ENCODE data around the gene CAV2. TPM values are rescaled to one million over a fixed set of nuclear protein-coding genes. Genes with fewer than 3 reads are reported as not detected.

CAV2 gene
- total RNA-seq, 4 donors from 2014 or later: 144 to 204 (median 164) TPM

GRCh38 chr7:116461500-116461899 is 38.0 kb upstream of the CAV2 start:
- TF ChIP-seq CTCF (IDR thresholded peaks at IDR 0.05): no peak
- DNase-seq (ENCODE audit: low spot score): no peak
- ATAC-seq (ENCODE audit: low FRiP score): no peak

- DNase-seq (ENCODE audit: low spot score): no peak
- TF ChIP-seq CTCF (IDR thresholded peaks at IDR 0.05): no peak
- no peak for ATAC-seq (ENCODE audit: low FRiP score)
Observed at GRCh38 chr7:116463956-116464355, 35.6 kb upstream of the CAV2 start.

GRCh38 chr7:116464375-116464774 is 35.2 kb upstream of the CAV2 start:
- TF ChIP-seq CTCF (IDR thresholded peaks at IDR 0.05): no peak
- ATAC-seq (ENCODE audit: low FRiP score) (no peak), DNase-seq (ENCODE audit: low spot score) (no peak)

DNA sequence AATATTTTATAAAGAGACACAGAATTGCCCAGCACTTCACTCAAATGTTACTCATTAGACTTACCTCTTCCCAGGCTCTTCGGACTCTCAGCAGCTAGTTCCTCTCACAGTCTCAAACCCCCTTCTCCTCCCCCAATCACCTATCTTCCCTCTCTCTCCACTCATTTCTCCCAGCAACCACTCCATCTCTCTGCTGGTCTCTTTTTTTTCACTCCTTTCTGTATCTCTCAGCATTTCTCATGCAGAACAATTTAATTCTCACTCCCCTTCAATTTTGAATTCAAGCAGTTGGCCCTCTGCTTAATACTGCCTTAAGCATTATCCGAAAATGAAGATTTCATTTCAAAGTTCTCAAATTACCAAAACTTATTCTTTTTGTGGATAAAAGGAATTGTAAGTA is 34.4 kb upstream of the CAV2 start:
- no peak for DNase-seq (ENCODE audit: low spot score)
- no peak for ATAC-seq (ENCODE audit: low FRiP score)
- no peak for TF ChIP-seq CTCF (IDR thresholded peaks at IDR 0.05)

GRCh38 chr7:116468534-116468933 is 31.0 kb upstream of the CAV2 start:
- TF ChIP-seq CTCF (IDR thresholded peaks at IDR 0.05): no peak
- DNase-seq (ENCODE audit: low spot score): no peak
- ATAC-seq (ENCODE audit: low FRiP score): no peak

DNA sequence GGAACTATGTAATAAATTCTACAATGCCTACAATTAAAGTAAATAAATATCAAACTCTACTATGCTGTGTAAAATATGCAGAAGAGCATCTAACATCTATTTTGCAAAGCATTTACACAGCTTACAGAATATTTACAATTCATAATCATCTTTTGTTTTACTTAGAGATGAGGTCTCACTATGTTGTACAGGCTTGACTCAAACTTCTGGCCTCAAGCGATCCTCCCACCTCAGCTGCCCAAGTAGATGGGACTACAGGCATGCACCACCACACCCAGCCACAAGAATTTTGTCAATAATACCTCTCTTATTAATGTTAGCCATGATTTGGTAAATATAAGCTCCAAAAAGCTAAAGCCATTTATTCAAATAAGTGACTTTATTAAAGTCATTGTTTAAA is 21.9 kb upstream of the CAV2 start:
- no peak for TF ChIP-seq CTCF (IDR thresholded peaks at IDR 0.05)
- DNase-seq (ENCODE audit: low spot score) (no peak), ATAC-seq (ENCODE audit: low FRiP score) (no peak)

- DNase-seq (ENCODE audit: low spot score) (no peak), ATAC-seq (ENCODE audit: low FRiP score) (no peak)
- no peak for TF ChIP-seq CTCF (IDR thresholded peaks at IDR 0.05)
Observed at GRCh38 chr7:116478834-116479233, 20.7 kb upstream of the CAV2 start.

All from omental fat pad (tissue), 4 donors.